ENCODE data around the gene LCNL1.

The LCNL1 gene

GRCh38 chr9:136982232-136983051, at the start of gene LCNL1:
TSS of gene LCNL1 (plus strand) at chr9:136982993. CDS start at chr9:136983587, 594 bp downstream.
- no peak for DNase-seq

- no peak for DNase-seq
These were observed 48.5 kb upstream of the LCNL1 start for GRCh38 chr9:136934277-136934676.

GRCh38 chr9:136935651-136936050, 47.1 kb upstream of the LCNL1 start:
- no peak for DNase-seq

- no peak for DNase-seq
These were observed 46.1 kb upstream of the LCNL1 start for GRCh38 chr9:136936645-136937170.

DNA sequence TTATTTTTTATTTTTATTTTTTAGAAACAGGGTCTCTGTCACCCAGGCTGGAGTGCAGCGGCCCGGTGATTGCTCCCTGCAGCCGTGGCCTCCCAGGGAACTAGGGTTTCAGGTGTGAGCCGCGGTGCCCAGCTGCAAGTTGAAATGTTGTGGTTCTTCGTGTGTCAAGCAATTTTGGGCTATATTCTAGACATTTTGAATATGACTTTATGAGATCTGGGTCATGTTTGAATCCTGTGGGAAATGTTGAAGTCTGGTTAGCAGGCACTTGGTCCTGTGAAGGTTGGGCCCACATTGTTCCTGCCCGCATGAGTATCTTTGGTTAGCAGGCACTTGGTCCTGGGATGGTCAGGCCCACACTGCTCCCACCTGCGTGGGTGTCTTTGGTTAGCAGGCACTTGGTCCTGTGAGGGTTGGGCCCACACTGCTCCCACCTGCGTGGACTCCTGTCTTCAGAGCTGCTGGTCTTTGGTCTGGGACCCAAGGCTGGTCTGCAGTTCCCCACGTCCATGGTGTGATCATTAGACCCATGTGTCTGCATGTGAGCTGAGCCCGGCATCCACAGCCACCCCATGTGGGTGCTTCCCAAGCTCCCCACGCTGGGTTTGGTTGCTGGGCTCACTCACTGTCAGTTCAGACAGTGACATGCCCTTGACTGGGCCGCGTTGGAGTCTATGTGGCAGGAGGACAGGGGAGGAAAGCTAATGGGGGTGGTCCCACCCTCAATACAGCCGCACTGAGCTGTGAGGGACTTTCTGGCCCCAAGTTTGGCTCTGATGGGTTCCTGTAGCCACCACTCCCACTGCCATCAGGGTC, 45.4 kb upstream of the LCNL1 start:
- DNase-seq, result no peak

DNA sequence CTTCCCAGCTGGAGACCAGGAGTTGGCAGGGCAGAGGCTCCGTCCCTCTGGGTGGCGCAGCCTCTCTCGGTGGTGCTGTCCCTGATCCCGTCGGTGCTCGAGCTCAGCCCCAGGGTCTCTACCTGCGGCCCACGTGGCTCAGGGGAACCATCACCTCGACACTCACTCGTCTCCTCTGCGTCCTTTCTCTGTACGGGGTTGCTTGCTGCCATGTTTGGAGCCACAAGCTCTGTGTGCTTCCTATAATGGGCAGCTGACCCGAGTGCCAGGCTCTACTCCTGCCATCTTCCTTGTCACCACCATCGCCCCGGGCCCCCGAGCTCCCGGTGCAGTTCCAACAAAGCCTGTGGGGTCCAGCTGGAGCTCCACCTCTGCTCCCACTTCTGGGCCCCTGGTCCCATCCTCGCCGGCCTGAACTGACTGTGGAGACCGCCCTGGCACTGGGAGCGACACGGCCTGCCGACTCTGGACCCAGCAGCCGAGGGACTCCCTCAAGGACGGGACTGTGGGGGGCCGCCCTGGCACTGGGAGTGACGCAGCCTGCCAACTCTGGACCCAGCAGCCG, 43.3 kb upstream of the LCNL1 start:
- no peak for DNase-seq

GRCh38 chr9:136939996-136940525, 42.7 kb upstream of the LCNL1 start:
- no peak for DNase-seq

DNA sequence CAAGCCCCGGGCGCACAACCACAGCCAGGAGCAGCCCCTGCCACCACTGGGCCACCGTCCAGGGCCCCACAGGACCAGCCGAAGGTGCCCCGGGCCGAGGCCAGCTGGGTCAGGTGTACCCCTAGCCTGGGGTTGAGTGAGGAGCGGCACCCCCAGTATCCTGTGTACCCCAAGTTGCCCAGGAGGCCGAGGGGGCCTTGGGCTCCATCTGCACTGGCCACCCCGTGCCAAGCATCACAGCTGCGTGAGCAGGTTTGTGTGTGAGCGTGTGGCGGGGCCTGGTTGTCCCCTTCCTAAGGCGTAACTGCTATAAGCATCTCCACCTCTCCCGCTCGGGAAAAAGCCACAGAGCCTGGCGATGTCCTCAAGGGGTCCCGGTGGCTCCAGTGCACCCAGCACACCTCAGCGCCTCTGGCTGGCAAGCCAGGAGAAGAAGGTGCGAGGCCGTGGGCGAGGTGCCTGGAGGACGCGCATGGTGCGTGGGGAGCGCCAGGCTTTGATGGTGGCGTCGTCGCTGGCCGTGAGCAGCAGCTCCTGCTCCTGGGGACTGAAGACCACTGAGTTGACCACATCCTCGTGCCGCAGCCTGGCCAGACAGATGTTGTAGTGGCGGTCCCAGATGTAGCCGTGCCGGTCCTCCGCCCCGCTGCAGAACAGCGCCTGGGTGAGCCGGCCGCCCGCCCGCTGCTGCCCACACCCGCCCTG, 42.1 kb upstream of the LCNL1 start:
- DNase-seq, result no peak

GRCh38 chr9:136941231-136942111, 41.3 kb upstream of the LCNL1 start:
- no peak for DNase-seq

DNA sequence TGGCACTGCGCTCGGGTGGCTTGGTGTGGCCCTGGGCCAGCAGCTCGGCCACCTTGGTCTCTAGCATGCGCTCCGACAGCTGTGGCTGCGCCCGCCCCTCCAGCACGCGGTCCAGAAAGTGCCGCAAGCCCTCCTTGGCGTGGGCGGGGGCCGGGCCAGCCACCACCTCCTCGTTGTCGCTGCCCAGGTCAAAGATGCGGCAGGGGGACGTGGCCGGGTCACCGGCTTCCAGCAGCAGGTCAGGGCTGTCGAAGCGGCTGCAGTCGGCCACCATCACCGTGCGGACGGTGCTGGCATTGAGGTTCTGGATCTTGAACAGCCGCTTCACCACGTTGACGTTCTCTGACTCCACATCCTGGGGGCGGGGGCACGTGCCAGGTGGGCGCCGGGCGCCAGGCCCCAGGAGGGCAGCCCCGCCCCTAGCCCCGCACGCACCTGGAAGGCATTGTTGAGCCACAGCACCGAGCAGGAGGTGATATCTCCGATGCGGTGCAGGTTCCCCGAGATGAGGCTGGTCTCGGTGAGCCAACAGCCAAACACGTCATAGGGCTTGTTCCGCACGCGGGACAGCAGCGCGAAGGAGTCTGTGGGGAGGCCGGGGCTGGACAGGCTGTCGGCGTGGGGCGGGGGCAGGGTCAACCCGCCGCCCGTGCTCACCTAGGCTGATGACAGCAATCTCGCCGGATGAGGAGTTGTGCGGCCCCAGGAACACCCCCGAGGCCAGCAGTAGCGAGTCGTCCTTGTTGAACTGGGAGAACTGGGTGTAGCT, 40.5 kb upstream of the LCNL1 start:
- DNase-seq, result no peak

- DNase-seq, result no peak
These were observed 39.9 kb upstream of the LCNL1 start for GRCh38 chr9:136942881-136943230.

GRCh38 chr9:136943291-136944211, 39.2 kb upstream of the LCNL1 start:
- DNase-seq, result no peak

GRCh38 chr9:136944212-136944518, 38.6 kb upstream of the LCNL1 start:
- peak; percentile 20 for DNase-seq

- peak; percentile 86 for DNase-seq
These were observed 38.1 kb upstream of the LCNL1 start, which contains the start of the genes C8G and FBXW5 for GRCh38 chr9:136944519-136945332. TSS of gene C8G (plus strand) at chr9:136945243. CDS start at chr9:136945321, 78 bp downstream. TSS of gene FBXW5 (minus strand) at chr9:136944738. CDS start at chr9:136944083, 655 bp downstream.

DNA sequence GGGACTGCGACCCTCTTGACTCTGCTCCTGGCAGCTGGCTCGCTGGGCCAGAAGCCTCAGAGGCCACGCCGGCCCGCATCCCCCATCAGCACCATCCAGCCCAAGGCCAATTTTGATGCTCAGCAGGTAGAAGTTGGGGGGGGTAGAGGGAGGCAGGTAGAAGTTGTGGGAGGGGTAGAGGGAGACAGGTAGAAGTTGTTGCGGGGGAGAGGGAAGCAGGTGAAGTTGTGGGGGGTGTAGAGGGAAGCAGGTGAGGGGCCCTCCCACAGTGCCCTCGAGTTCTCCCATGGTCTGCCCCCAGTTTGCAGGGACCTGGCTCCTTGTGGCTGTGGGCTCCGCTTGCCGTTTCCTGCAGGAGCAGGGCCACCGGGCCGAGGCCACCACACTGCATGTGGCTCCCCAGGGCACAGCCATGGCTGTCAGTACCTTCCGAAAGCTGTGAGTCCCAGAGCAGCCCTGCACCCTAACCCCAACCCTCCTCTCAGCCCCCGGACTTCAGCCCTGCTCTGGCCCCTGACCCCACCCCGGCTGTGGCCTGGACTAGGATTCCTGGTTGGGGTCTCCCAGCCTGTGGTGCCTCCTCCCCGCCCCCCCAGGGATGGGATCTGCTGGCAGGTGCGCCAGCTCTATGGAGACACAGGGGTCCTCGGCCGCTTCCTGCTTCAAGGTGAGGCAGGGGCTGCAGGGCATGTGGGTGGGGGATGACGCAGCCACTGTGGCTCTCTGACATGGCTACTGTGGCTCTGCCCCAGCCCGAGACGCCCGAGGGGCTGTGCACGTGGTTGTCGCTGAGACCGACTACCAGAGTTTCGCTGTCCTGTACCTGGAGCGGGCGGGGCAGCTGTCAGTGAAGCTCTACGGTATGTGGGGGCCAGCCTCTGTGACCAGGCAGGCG, 37.2 kb upstream of the LCNL1 start:
- no peak for DNase-seq

DNA sequence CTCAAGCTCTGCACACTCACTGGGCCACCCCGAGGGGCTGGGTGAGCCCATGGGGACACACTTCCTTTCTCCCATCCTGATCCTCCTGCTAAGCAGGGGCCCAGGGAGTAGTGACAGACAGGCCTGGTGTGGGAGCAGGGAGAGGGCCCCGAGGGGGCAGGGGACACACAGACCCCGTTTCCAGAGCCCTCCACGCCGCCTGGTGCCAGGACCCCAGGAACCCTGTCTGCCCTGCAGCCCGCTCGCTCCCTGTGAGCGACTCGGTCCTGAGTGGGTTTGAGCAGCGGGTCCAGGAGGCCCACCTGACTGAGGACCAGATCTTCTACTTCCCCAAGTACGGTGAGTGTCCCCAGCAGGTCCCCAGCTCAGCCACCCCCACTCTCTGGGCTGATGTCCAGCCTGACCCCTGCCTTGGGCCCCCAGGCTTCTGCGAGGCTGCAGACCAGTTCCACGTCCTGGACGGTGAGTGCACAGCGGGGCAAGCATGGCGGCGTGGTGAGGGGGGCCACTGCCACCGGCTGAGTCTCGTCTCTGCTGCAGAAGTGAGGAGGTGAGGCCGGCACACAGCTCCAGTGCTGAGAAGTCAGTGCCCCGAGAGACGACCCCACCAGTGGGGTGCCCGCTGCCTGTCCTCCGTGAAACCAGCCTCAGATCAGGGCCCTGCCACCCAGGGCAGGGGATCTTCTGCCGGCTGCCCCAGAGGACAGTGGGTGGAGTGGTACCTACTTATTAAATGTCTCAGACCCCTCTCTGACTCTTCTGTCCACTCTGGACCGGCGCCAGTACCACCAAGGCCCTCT, 36.4 kb upstream of the LCNL1 start:
- no peak for DNase-seq

All from NCI-H226 (cell line).